K562 (cell line): Measurements from ENCODE around the gene RPS19. TPM values are rescaled to one million over a fixed set of nuclear protein-coding genes. Genes with fewer than 3 reads are reported as not detected.
A peak's percentile ranks its signal among the peaks of the same experiment; 100 is the strongest.

Source experiments
- ATAC-seq: fragments of 200-7000 bp; cut with Tn5 transposase; 3 replicates; pipeline ENCODE4 v1.9.1; 2020; ENCODE audit warnings: moderate library complexity
- BruUV-seq: library from RNA; stranded (reverse); fragments of 400-500 nt; replicated peaks from 2 replicates; lab custom pipeline; 2021; lab: Mats Ljungman, UMichigan
- CTCF ChIA-PET: fragments of 300-600 bp; formaldehyde crosslinking; extraction: SDS; loops from one replicate; lab custom pipeline; 2021; ENCODE audit warnings: low intra/inter-chr PET ratio; lab: Yijun Ruan, JAX
- POLR2A ChIA-PET: fragments of 300-600, 350-650 bp; sonication (Branson Sonifier 250); formaldehyde crosslinking; extraction: SDS; loops from one replicate; lab custom pipeline; 2021; ENCODE audit warnings: antibody characterized with exemption, inconsistent platforms; lab: Yijun Ruan, JAX
- DNase-seq, 4 experiments: peaks; one replicate each; pipeline versions ENCODE4 v3.0.0 to v3.0.0-alpha.2; 2011 to 2018; ENCODE audit warnings: low spot score in 3 of 4, mixed read lengths in 3 of 4; ENCODE audit errors: extremely low read depth in 1 of 4
- FAIRE-seq: peaks from 2 replicates; lab custom pipeline; 2011; peaks lifted over from hg19 to GRCh38; lab: Jason Lieb, UNC
- H2AFZ ChIP-seq: 2 replicates; pipeline ENCODE4 v1.6.0; 2011; ENCODE audit warnings: low read depth, low read length, control low read depth, inconsistent platforms
- H3K27ac ChIP-seq: fragments of 200-600 bp; 3 replicates; pipeline ENCODE4 v1.8.0; 2011; ENCODE audit warnings: low read depth, mild to moderate bottlenecking, control low read depth, inconsistent platforms, low read length, moderate library complexity, mixed read lengths; ENCODE audit errors: extremely low read depth
- H3K27me3 ChIP-seq, 2 experiments: fragments of 300-600 bp in 1 of 2; 2 replicates in 1 of 2; 3 replicates in 1 of 2; pipeline versions ENCODE4 v1.6.0 to v1.8.0; 2011; ENCODE audit warnings: inconsistent platforms in 2 of 2, low read length in 2 of 2, mild to moderate bottlenecking in 1 of 2, mixed read lengths in 1 of 2, moderate library complexity in 1 of 2; ENCODE audit not compliant: control insufficient read depth in 2 of 2, insufficient read depth in 2 of 2
- H3K36me3 ChIP-seq: fragments of 300-600 bp; 3 replicates; pipeline ENCODE4 v1.8.0; 2011; ENCODE audit warnings: mild to moderate bottlenecking, low read length, inconsistent platforms; ENCODE audit not compliant: control insufficient read depth, insufficient read depth
- H3K4me1 ChIP-seq, 2 experiments: fragments of 200-600 bp in 1 of 2; replicated peaks in 1 of 2; 2 replicates in 1 of 2; 3 replicates in 1 of 2; pipeline versions ENCODE4 v1.5.1 to v1.8.0; 2011; ENCODE audit warnings: inconsistent platforms in 2 of 2, low read length in 2 of 2, mild to moderate bottlenecking in 1 of 2, mixed read lengths in 1 of 2, moderate library complexity in 1 of 2; ENCODE audit not compliant: control insufficient read depth in 2 of 2, insufficient read depth in 2 of 2
- H3K4me2 ChIP-seq: 2 replicates; pipeline ENCODE4 v1.6.1; 2011; ENCODE audit warnings: low read length, control low read depth, inconsistent platforms, mixed read lengths; ENCODE audit not compliant: insufficient read depth
- H3K4me3 ChIP-seq: fragments of 200-600 bp; sonication (generic), shearing (Covaris generic); 2 replicates; pipeline ENCODE4 v1.5.1; 2016; ENCODE audit warnings: control low read depth, inconsistent platforms
- H3K79me2 ChIP-seq: fragments of 200-600 bp; 3 replicates; pipeline ENCODE4 v1.8.0; 2011; ENCODE audit warnings: low read length, inconsistent platforms; ENCODE audit not compliant: control insufficient read depth, insufficient read depth
- H3K9ac ChIP-seq, 2 experiments: 2 replicates each; pipeline versions ENCODE4 v1.6.0 to v1.6.1; 2011; ENCODE audit warnings: low read depth in 2 of 2, low read length in 2 of 2, control low read depth in 1 of 2, inconsistent platforms in 1 of 2, mild to moderate bottlenecking in 1 of 2, mixed read lengths in 1 of 2; ENCODE audit not compliant: insufficient read depth in 1 of 2
- H3K9me1 ChIP-seq: one replicate; pipeline ENCODE4 v1.6.0; 2011; ENCODE audit warnings: inconsistent platforms, mild to moderate bottlenecking, low read length, moderate library complexity; ENCODE audit not compliant: control insufficient read depth, insufficient read depth
- H3K9me3 ChIP-seq: replicated peaks from 2 replicates; pipeline ENCODE4 v1.5.1; 2011; ENCODE audit warnings: low read depth, low read length, inconsistent platforms; ENCODE audit not compliant: control insufficient read depth, insufficient read depth
- H4K20me1 ChIP-seq: replicated peaks from 2 replicates; pipeline ENCODE4 v1.6.1; 2011; ENCODE audit warnings: low read length, inconsistent platforms, mixed read lengths; ENCODE audit not compliant: control insufficient read depth, insufficient read depth
- GTF2F1 ChIP-seq: IDR thresholded peaks from 2 replicates; pipeline ENCODE4 v1.6.1; 2011; ENCODE audit warnings: low read depth, low read length, improper control_type of control experiment
- NCOA1 ChIP-seq: fragments of 450-650 bp; IDR thresholded peaks from 2 replicates; pipeline ENCODE4 v1.6.1; 2016; ENCODE audit warnings: low read depth
- POLR2G ChIP-seq: fragments of 200-400 bp; formaldehyde crosslinking; IDR thresholded peaks from 2 replicates; pipeline ENCODE4 v1.6.1; 2017; ENCODE audit warnings: low read depth, mild to moderate bottlenecking, antibody characterized with exemption, low read length, moderate library complexity
- RBFOX2 ChIP-seq: fragments of 200-400 bp; formaldehyde crosslinking; IDR thresholded peaks from 2 replicates; pipeline ENCODE4 v1.6.1; 2017; ENCODE audit warnings: low read depth, mild to moderate bottlenecking, low read length, moderate library complexity
- WGBS: fragments of 100-300 bp; shearing (Covaris generic); methylation state at CpG from one replicate; pipeline ENCODE4 v1.1.6; 2016; ENCODE audit warnings: low coverage, mixed read lengths; ENCODE audit not compliant: insufficient coverage; ENCODE audit errors: missing lambda C conversion rate; 5-methylcytosine and 5-hydroxymethylcytosine counted together
- in situ Hi-C: fragments of 300-500 bp; cut with MboI; formaldehyde crosslinking; loops from 4 replicates; pipeline ENCODE4 v1.15.0; 2018; ENCODE audit warnings: inconsistent platforms, mixed read lengths
- intact Hi-C: fragments of 100-400 bp; cut with micrococcal nuclease; formaldehyde crosslinking; loops from 2 replicates; pipeline ENCODE4 v1.14.2; 2022
- polyA plus RNA-seq, 8 experiments: library from polyadenylated mRNA; depleted of rRNA in 4 of 8; stranded (reverse) in 5 of 8; unstranded in 3 of 8; fragments of >200 nt; fragmentation: Nextera tagmentation in 2 of 8; fragmentation: Illumina TruSeq in 1 of 8; extraction: Ambion mirVana in 2 of 8; extraction: Trizol in 1 of 8; gene quantifications; 2 replicates each; pipeline versions ENCODE4 v1.2.1 to v1.2.3, GENCODE V29; 2011 to 2014; ENCODE audit warnings: inconsistent platforms in 1 of 8, missing spikeins in 1 of 8
- total RNA-seq, 7 experiments: library from RNA; depleted of rRNA in 6 of 7; stranded (reverse); fragments of >200 nt in 6 of 7; fragmentation: Illumina TruSeq in 2 of 7; extraction: Trizol in 2 of 7; gene quantifications; 2 replicates each; pipeline versions ENCODE4 v1.2.1 to v1.2.3, GENCODE V29; 2011 to 2021; ENCODE audit warnings: low replicate concordance in 1 of 7

Gene RPS19
- total and polyA plus RNA-seq, 9 of the 15 experiments (the other 6 are each of a cell fraction or from before 2014, with no cell fraction given), result 1,964 to 3,408 (median 2,747) TPM

GRCh38 chr19:41904118-41904870, 44.2 kb downstream of the RPS19 start:
- TF ChIP-seq RBFOX2, result 0 out of 2 replicates have a peak, but pooled peaks have one; percentile 11
- peak; percentile 38; the same call in 1 of the 2 replicates for TF ChIP-seq POLR2G
- TF ChIP-seq NCOA1, result no peak
- TF ChIP-seq GTF2F1, result no peak
- peaks cover 0 to 22% of the 10 kb centered on the region in 2 experiments; a peak in 2 of 5 replicates for H3K4me1 ChIP-seq
- no TSS peak for BruUV-seq
- H3K4me2 ChIP-seq, result no peak overlapping the region
- ATAC-seq (no peak), FAIRE-seq (no peak), DNase-seq (no peak)
- intact Hi-C loops (no loop called here), in situ Hi-C loops (no loop called here)
- no peak overlapping the region for H3K9ac ChIP-seq
- ChIA-PET POLR2A (interaction anchor here (0.5 to 2.6 kb wide), 2 partner anchors 18 to 24 kb away, joined by 3 to 9 read pairs; partner anchors contain the start of gene ERFL), CTCF (no interaction called here)
- no peaks in the 10 kb centered on the region for H3K79me2 ChIP-seq
- no peaks in the 10 kb centered on the region for H3K27me3 ChIP-seq
- H3K9me1 ChIP-seq, result peaks cover 4% of the 10 kb centered on the region
- no peak overlapping the region for H3K27ac ChIP-seq
- H3K36me3 ChIP-seq, result peaks cover 68% of the 10 kb centered on the region
- H2AFZ ChIP-seq, result no peak overlapping the region
- 93% methylated on average over 30 of the region's 30 CpGs for WGBS
- H3K4me3 ChIP-seq, result no peak overlapping the region
- H3K9me3 ChIP-seq, result no peaks in the 10 kb centered on the region
- no peaks in the 10 kb centered on the region for H4K20me1 ChIP-seq
